ENCODE results near the gene PTPRU.

GRCh38 chr1:29224356-29224837, 11.9 kb upstream of the PTPRU start:
- TF ChIP-seq RAD21 (IDR thresholded peaks at IDR 0.05; ENCODE audit: low read length) (no peak), FOXJ3 (CRISPR knock-in tag; IDR thresholded peaks at IDR 0.05) (no peak), CTCF (IDR thresholded peaks at IDR 0.05) (no peak), TAF1 (IDR thresholded peaks at IDR 0.05; ENCODE audit: borderline replicate concordance, low read depth, low read length) (no peak), PBX3 (IDR thresholded peaks at IDR 0.05) (no peak), GABPA (IDR thresholded peaks at IDR 0.05; ENCODE audit: low read depth) (no peak), NFIC (IDR thresholded peaks at IDR 0.05; ENCODE audit: borderline replicate concordance) (no peak), SMC3 (IDR thresholded peaks at IDR 0.05; ENCODE audit: low read depth, low read length) (no peak)

Data from SK-N-SH (cell line).